ENCODE measurements around the gene IRF7. TPM values are rescaled to one million over a fixed set of nuclear protein-coding genes. Genes with fewer than 3 reads are reported as not detected.

Gene IRF7
- total and polyA plus RNA-seq, 2 experiments from 2014 or later: 12.3 to 17.3 TPM

DNA sequence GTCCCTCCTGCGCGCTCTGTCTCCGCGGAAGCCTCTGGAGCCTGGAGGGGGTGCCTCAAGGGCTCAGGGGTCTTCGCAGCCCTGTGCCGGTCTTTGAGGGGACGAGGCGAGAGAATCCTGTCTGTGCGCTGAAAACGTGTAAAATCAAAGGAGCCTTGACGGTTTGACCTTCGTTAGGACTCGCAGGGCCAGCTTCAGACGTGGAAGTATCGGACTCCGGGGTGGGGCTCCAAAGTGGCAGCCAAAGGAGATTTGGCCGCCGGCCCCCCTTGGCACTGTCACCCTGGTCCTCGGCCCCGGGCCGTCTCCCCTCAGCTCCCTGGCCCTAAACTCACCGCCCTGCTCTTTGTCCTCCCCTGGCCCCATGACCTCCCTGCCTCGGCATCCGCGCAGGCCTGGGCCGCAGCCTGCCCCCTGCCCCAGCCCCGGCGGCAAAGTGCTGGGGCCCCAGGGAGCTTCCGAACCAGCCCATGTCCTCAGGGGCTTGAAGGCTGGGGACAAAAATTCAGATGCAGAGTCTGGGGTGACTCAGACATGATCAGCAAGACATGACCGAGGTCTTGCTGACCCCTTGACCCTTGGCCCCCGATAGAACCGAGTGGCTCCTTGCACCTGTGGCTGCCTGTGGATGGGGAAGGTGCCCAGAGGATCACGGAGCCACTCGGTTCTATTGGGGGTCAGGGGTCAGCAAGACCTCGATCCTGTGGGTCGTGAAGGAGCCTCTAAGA is 46.4 kb downstream of the IRF7 start (continued):
- TF ChIP-seq JUNB (IDR thresholded peaks at IDR 0.05; ENCODE audit: unreplicated experiment): no peak
- TF ChIP-seq, protein P1, sequence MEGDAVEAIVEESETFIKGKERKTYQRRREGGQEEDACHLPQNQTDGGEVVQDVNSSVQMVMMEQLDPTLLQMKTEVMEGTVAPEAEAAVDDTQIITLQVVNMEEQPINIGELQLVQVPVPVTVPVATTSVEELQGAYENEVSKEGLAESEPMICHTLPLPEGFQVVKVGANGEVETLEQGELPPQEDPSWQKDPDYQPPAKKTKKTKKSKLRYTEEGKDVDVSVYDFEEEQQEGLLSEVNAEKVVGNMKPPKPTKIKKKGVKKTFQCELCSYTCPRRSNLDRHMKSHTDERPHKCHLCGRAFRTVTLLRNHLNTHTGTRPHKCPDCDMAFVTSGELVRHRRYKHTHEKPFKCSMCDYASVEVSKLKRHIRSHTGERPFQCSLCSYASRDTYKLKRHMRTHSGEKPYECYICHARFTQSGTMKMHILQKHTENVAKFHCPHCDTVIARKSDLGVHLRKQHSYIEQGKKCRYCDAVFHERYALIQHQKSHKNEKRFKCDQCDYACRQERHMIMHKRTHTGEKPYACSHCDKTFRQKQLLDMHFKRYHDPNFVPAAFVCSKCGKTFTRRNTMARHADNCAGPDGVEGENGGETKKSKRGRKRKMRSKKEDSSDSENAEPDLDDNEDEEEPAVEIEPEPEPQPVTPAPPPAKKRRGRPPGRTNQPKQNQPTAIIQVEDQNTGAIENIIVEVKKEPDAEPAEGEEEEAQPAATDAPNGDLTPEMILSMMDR (conservative IDR thresholded peaks at IDR 0.05; ENCODE audit: low read depth in 2 of 2): no peak
- TF ChIP-seq, protein P2, sequence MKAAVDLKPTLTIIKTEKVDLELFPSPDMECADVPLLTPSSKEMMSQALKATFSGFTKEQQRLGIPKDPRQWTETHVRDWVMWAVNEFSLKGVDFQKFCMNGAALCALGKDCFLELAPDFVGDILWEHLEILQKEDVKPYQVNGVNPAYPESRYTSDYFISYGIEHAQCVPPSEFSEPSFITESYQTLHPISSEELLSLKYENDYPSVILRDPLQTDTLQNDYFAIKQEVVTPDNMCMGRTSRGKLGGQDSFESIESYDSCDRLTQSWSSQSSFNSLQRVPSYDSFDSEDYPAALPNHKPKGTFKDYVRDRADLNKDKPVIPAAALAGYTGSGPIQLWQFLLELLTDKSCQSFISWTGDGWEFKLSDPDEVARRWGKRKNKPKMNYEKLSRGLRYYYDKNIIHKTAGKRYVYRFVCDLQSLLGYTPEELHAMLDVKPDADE (IDR thresholded peaks at IDR 0.05): no peak
- no peak for TF ChIP-seq EZH2phosphoT487 (IDR thresholded peaks at IDR 0.05; ENCODE audit: unreplicated experiment)
- TF ChIP-seq, protein P3, sequence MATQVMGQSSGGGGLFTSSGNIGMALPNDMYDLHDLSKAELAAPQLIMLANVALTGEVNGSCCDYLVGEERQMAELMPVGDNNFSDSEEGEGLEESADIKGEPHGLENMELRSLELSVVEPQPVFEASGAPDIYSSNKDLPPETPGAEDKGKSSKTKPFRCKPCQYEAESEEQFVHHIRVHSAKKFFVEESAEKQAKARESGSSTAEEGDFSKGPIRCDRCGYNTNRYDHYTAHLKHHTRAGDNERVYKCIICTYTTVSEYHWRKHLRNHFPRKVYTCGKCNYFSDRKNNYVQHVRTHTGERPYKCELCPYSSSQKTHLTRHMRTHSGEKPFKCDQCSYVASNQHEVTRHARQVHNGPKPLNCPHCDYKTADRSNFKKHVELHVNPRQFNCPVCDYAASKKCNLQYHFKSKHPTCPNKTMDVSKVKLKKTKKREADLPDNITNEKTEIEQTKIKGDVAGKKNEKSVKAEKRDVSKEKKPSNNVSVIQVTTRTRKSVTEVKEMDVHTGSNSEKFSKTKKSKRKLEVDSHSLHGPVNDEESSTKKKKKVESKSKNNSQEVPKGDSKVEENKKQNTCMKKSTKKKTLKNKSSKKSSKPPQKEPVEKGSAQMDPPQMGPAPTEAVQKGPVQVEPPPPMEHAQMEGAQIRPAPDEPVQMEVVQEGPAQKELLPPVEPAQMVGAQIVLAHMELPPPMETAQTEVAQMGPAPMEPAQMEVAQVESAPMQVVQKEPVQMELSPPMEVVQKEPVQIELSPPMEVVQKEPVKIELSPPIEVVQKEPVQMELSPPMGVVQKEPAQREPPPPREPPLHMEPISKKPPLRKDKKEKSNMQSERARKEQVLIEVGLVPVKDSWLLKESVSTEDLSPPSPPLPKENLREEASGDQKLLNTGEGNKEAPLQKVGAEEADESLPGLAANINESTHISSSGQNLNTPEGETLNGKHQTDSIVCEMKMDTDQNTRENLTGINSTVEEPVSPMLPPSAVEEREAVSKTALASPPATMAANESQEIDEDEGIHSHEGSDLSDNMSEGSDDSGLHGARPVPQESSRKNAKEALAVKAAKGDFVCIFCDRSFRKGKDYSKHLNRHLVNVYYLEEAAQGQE (IDR thresholded peaks at IDR 0.05; ENCODE audit: unreplicated experiment): no peak

DNA sequence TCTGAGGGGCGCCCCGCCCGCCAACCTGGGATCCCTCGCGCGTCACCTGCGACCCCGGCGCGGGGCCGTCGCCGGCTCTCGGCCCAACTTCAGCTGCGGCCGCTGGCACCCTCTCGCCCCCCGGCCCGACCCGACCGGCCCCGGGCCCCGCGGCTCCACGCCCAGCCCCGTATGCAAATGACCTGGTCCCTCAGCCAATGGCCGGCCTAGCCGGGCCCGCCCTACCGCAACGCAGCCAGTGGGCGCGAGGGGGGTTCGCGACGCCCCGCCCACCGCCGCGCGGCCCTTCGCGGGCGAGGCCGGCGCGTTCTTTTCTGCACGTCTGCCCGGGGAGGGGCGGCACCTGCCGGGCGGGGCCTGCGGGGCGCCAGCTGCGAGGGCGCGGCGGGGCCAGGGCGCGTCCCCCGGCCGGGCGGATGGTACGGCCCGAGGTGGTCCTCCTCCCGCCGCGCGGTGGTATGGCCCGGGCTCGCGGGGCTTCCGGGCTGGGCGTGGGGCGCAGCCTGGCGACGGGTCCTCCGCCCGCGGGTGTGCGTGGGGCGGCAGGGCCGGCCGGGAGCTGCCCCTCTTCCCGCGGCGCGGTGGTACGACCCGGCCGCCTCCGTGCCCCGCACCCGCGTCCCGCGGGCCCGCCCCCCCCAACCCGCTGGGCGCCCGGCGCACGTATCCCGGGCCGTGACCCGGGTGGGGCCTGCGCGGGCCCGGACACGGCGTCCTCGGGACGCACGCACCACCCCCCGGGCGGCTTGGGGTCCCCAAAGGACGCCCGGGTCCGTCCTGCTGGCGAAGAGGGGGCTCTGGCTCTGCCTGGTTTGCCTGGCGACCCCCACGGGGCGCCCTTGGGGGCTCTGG is 47.2 kb downstream of the IRF7 start:
- H3K27ac Mint-ChIP-seq: no peak overlapping the region
- H2AFZ ChIP-seq: no peak overlapping the region; the same call in 1 of the 2 replicates
- peak; percentile 73 for ATAC-seq
- TF ChIP-seq, protein P3 (IDR thresholded peaks at IDR 0.05; ENCODE audit: unreplicated experiment): no peak
- TF ChIP-seq ZNF114 (CRISPR knock-in tag; IDR thresholded peaks at IDR 0.05) (no peak), STAT1 (IDR thresholded peaks at IDR 0.05; ENCODE audit: unreplicated experiment) (no peak), EZH2phosphoT487 (IDR thresholded peaks at IDR 0.05; ENCODE audit: unreplicated experiment) (no peak), CREB1 (CRISPR knock-in tag; IDR thresholded peaks at IDR 0.05; ENCODE audit: low read depth) (peak; percentile 44), NANOG (IDR thresholded peaks at IDR 0.05; ENCODE audit: borderline replicate concordance) (no peak), POLR2AphosphoS5 (IDR thresholded peaks at IDR 0.05; ENCODE audit: low read depth) (peak; percentile 55; the same call in 1 of the 2 replicates), JUNB (IDR thresholded peaks at IDR 0.05; ENCODE audit: unreplicated experiment) (no peak), ZNF331 (CRISPR knock-in tag; IDR thresholded peaks at IDR 0.05; ENCODE audit: low read depth) (no peak)

More for the DNA sequence above, 47.2 kb downstream of the IRF7 start:
- no peaks in the 10 kb centered on the region for H3K9me2 ChIP-seq (ENCODE audit: insufficient read depth)
- H3K4me2 ChIP-seq: peak overlapping the region; percentile 88
- no peaks in the 10 kb centered on the region for H3K79me2 ChIP-seq (replicated peaks; ENCODE audit: insufficient read depth)
- Mint-ChIP-seq H3K4me3 (peak overlapping the region; percentile 72), H3K4me1 (peaks cover 11% of the 10 kb centered on the region), H3K9me3 (no peaks in the 10 kb centered on the region), H3K27me3 (ENCODE audit: insufficient read depth, low read depth, poor library complexity) (peaks cover 22% of the 10 kb centered on the region), H3K36me3 (ENCODE audit: low read depth) (no peaks in the 10 kb centered on the region; the same call in 2 of the 3 replicates)
- H3K27ac ChIP-seq (ENCODE audit: low read depth): no peak overlapping the region
- DNase-seq (ENCODE audit: low spot score): peak; percentile 95
- H3K27me3 ChIP-seq (ENCODE audit: insufficient read depth): peaks cover 15% of the 10 kb centered on the region; the same call in 1 of the 2 replicates
- peaks cover 20% of the 10 kb centered on the region; the same call in 1 of the 2 replicates for H3K4me1 ChIP-seq (ENCODE audit: insufficient read depth)
- H4K20me1 ChIP-seq (replicated peaks; ENCODE audit: insufficient read depth): peaks cover 2% of the 10 kb centered on the region
- H3K4me3 ChIP-seq: peak overlapping the region; percentile 62
- peaks cover 3% of the 10 kb centered on the region for H3F3A ChIP-seq (replicated peaks; ENCODE audit: low read depth)
- no peaks in the 10 kb centered on the region for H3K36me3 ChIP-seq (ENCODE audit: insufficient read depth)
